WERI-Rb-1 (cell line): ENCODE data around the gene B3GALT2.
"Not testable (repeated sequence)": the region's sequence is repeated elsewhere in the genome, so short reads cannot be mapped to it uniquely, and the experiment has no call there.

Experiments used
- DNase-seq: peaks from one replicate; pipeline ENCODE4 v3.0.0-alpha.2; 2020
- H3K27ac ChIP-seq: fragments of 250-450 bp; sonication (Bioruptor Pico); 2 replicates; pipeline ENCODE4 v1.5.1; 2020; ENCODE audit warnings: mild to moderate bottlenecking, moderate library complexity
- H3K27me3 ChIP-seq: fragments of 250-450 bp; sonication (Bioruptor Pico); 2 replicates; pipeline ENCODE4 v1.5.1; 2021; ENCODE audit warnings: mild to moderate bottlenecking, low read depth, moderate library complexity; ENCODE audit not compliant: insufficient read depth, severe bottlenecking
- H3K36me3 ChIP-seq: fragments of 250-450 bp; sonication (Bioruptor Pico); 2 replicates; pipeline ENCODE4 v1.5.1; 2020; ENCODE audit warnings: mild to moderate bottlenecking, moderate library complexity
- H3K4me3 ChIP-seq: 2 replicates; pipeline ENCODE4 v1.5.1; 2011; ENCODE audit warnings: low read depth, mild to moderate bottlenecking, control low read depth, low read length
- H3K9me3 ChIP-seq: fragments of 250-450 bp; sonication (Bioruptor Pico); 2 replicates; pipeline ENCODE4 v1.5.1; 2021; ENCODE audit warnings: mild to moderate bottlenecking, moderate library complexity; ENCODE audit not compliant: severe bottlenecking
- CTCF ChIP-seq: IDR thresholded peaks from 2 replicates; pipeline ENCODE4 v1.5.1; 2011; ENCODE audit warnings: low read depth, mild to moderate bottlenecking, control low read depth, inconsistent platforms, low read length

B3GALT2 gene

GRCh38 chr1:193185901-193186731, at the start of gene B3GALT2:
Gene B3GALT2 (minus strand): TSS chr1:193186613. CDS start chr1:193181562, 5,051 bp downstream.
- Histone ChIP-seq H3K27me3 (no peaks in the 10 kb centered on the region), H3K27ac (peak within 1 kb of the TSS; percentile 59), H3K4me3 (peak within 1 kb of the TSS; percentile 26), H3K36me3 (no peaks in the 10 kb centered on the region), H3K9me3 (no peaks in the 10 kb centered on the region)
- DNase-seq = peak; percentile 48
- no peak for TF ChIP-seq CTCF

- H3K27me3 ChIP-seq = no peaks in the 10 kb centered on the region
- H3K9me3 ChIP-seq = no peaks in the 10 kb centered on the region
- no peak for TF ChIP-seq CTCF
- H3K27ac ChIP-seq = no peak overlapping the region
- H3K36me3 ChIP-seq = peaks cover 5% of the 10 kb centered on the region
- H3K4me3 ChIP-seq = no peak overlapping the region
- no peak for DNase-seq
These were observed 48.1 kb upstream of the B3GALT2 start for GRCh38 chr1:193234530-193234929.

- not testable (repeated sequence) for H3K4me3 ChIP-seq, H3K9me3 ChIP-seq, H3K36me3 ChIP-seq, H3K27me3 ChIP-seq, H3K27ac ChIP-seq, DNase-seq
These were observed 44.7 kb upstream of the B3GALT2 start for GRCh38 chr1:193231146-193231545.

GRCh38 chr1:193229136-193229535, 42.7 kb upstream of the B3GALT2 start:
- H3K27me3 ChIP-seq = no peaks in the 10 kb centered on the region
- H3K36me3 ChIP-seq = no peaks in the 10 kb centered on the region; the same call in 1 of the 2 replicates
- no peak for DNase-seq
- no peak overlapping the region for H3K27ac ChIP-seq
- no peak overlapping the region for H3K4me3 ChIP-seq
- TF ChIP-seq CTCF = no peak
- H3K9me3 ChIP-seq = no peaks in the 10 kb centered on the region

GRCh38 chr1:193222056-193222615, 35.7 kb upstream of the B3GALT2 start:
- Histone ChIP-seq H3K4me3 (no peak overlapping the region), H3K9me3 (no peaks in the 10 kb centered on the region), H3K27me3 (no peaks in the 10 kb centered on the region), H3K27ac (no peak overlapping the region), H3K36me3 (peaks cover 3% of the 10 kb centered on the region; the same call in 1 of the 2 replicates)
- no peak for TF ChIP-seq CTCF
- no peak for DNase-seq

- no peak overlapping the region for H3K4me3 ChIP-seq
- H3K27ac ChIP-seq = no peak overlapping the region
- TF ChIP-seq CTCF = no peak
- DNase-seq = no peak
- peaks cover 3% of the 10 kb centered on the region; the same call in 1 of the 2 replicates for H3K36me3 ChIP-seq
- no peaks in the 10 kb centered on the region for H3K27me3 ChIP-seq
- H3K9me3 ChIP-seq = no peaks in the 10 kb centered on the region
These were observed 35.2 kb upstream of the B3GALT2 start for GRCh38 chr1:193221651-193222050.
